ENCODE results near the gene PLB1.

Gene PLB1

DNA sequence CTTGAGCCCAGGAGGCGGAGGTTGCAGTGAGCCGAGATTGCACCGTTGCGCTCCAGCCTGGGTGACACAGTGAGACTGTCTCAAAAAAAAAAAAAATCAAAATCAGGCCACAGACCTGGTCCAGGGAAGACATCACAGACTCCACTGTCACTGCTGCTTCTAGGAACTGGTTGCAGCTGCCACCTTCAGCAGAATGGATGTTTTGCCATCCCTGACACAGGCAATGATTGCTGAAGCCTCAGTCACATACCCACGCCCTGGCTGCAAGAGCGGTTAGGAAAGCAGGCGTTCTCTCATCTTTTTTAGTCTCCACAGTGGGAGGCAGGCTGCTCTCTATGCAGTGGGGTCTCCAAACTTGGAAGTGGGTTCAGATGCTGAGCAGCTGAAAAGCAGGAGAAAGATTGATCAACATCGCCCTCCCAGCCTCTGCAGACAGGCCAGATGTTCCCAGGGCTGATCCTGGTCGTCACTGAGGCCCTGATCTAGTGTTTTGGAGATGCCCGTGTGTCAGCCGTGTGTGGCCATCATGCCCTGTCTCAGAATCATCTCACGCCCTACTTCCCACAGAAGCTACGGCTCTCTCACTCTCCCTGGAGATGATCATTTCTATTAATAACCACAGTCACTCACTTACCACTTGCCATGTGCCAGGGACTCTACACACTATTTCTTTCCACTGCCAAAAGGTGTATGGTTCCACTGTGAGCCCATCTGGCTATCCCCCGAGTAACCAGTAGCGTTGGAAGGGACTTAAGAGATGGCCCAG lies 91.8 kb downstream of the PLB1 start:
- DNase-seq (ENCODE audit: low read depth, low spot score) = no peak

DNA sequence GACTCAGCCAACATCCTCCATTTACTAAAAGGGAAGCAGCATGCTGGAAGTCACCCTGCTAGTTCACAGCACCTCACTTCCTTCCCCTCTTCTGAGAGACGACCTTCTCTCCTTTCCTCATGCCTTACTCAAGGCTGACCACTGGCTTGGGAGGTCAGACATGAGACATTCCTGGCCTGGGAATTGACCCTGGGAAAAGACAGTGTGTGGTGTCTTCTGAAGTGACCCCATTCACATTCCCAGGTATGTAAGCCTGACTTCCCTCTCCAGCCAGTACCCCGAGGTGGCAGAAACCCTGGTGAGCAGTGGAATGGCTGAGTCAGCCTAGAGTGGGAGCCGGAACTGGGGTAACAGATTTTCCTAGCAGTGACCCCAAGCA lies 92.4 kb downstream of the PLB1 start:
- no peak for DNase-seq (ENCODE audit: low read depth, low spot score)

DNA sequence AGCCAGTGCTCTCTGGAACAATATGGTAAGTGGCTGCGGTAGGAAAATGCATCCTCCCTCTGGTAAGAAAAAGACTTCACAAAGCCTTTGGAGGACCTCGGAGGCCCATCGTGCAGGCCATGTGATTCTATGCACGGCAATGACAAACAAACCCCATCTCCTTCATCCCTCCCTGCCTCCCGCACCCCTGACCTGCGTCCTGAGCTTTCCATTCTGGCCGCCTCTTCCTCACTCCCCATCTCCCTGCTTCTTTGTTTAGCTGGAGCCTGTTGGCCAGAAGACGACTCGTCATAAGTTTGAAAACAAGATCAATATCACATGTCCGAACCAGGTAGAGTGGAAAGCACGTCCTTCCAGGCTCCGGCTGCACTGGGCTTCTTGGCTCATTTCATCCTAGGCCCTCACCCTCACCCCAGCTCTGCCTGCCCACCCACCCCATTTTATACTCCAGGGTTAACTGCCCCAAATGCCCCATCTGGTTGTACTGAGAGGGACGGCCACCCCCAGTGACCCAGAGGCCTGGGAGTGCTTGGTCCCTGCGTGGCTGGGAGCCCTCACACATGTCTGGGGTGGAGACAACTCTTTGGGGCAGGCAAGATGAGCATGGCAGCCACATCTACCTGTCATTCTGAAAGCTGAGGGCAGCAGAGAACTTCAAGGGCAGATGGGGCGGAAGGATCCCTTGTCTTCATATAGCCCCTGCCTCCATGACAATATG lies 94.0 kb downstream of the PLB1 start:
- DNase-seq (ENCODE audit: low read depth, low spot score) = no peak

DNA sequence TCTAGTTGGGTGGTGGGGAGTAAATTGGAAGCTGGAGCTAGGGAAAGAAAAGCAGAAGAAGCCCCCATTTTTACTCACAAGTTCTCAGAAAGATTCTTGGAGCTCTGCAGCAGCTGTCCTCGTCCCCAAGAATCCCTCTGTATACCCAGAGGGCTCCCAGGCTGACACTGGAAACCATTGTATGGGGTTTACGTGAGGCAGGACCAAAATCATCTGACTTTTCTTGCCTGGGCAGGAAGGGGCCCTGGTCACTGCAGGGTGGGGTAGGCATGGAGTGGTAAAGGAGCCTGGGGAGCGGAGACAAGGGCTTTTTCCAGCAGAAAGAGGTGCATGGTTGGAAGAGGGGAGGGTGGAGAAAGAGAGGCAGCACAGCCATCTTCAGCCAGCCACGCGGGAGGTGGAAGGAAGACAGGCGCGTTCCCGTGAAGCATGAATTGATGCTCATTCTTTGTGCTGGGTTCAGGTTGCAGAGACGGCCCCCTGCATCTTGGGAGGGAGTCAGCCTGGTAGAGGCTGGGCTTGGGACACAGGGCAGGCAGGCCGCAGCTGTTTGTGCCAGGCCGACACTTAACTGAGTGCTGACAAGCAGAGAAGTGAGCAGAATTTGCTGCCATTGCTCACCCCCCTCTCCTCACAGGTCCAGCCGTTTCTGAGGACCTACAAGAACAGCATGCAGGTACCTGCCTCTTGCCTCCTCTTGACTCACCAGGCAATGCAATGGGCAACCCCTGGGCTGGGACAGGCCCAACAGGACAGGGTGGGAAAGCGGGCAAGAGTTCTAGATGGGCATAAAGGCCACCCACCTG lies 94.8 kb downstream of the PLB1 start:
- no peak for DNase-seq (ENCODE audit: low read depth, low spot score)

DNA sequence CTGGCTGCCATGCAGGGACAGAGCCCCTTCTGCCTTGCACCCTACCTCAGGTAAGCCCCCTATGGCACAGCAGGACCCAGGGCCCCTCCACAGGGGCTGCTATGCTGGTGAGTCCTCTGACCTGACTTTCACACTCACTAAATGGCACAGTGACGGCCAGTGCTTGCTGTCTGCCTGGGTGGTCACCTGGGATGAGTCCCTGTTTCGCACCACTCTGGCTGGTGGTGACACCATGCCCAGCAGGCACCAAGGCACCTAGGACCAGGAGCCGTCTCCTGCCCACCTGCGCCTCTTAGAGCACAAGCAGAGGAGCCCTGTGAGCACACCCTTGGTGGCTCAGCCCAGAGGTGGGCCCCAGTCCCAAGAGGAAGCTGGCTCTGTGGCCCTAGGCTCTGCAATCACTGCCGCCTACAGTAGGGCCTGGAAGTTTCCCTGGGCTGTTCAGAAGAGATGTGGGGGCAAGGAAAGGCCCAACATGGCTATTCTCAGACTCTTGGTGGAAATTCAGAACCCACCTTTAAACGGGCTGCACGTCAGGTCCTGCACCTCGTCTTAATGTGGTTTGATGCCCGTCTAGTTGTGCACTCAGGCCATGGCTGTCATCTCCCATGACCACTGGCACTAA lies 96.0 kb downstream of the PLB1 start:
- no peak for DNase-seq (ENCODE audit: low read depth, low spot score)

DNA sequence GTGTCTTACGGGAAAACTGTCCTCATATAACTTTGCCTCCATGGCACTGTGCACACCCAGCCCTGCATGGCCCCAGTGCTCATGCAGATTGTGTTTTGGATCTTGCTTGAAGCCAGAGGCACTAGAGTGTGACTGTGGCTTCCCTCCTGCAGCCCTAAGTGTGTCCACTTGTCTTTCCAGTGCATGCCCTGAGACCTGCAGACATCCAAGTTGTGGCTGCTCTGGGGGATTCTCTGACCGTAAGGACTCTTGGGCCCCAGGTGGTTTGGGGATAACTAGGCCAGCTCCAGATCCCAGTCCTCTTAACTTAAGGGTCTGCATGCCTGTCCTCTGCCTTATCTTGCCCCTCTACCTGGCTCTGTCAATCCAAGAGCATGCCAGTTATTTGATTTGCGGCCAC lies 96.6 kb downstream of the PLB1 start:
- no peak for DNase-seq (ENCODE audit: low read depth, low spot score)

DNA sequence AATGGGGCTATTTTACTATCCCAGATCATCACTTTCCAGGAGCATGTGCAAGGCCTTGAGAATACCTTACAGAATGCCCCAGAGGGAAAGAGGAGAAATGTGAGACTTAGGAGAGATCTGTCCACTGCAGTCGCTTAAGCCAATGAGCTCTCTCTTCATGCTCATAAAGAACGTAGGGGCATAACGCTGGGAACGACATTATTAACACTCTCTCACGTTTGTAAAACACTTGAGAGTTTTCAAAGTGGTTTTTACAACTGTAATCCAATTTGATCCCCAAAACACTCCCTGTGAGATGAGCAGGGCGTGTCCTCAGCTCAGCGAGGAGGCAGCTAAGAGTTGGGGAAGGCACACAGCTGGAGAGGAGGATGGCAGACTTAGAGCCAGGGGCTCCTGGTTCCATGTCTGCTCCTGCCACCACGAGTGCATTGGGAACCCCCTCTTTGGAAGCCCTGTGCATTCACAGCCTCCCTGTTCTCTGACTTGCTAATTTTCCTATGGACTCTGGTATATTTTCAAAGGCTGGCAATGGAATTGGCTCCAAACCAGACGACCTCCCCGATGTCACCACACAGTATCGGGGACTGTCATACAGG lies 97.4 kb downstream of the PLB1 start:
- no peak for DNase-seq (ENCODE audit: low read depth, low spot score)

DNA sequence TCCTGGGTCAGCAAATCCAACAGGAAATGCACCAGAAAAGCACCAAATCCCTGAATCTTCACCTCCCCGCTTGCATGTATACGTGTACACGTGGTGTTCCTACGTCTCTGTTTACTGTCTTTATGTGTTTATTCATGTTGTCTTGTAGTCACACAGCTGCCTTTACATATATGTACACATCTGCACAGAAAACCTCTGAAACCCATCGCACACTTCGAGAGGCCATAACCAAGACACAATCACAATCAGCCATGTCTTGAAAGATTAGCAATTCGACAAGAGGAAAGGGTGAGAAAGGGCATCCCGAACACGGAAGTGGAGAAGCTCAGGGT lies 98.1 kb downstream of the PLB1 start:
- no peak for DNase-seq (ENCODE audit: low read depth, low spot score)

DNA sequence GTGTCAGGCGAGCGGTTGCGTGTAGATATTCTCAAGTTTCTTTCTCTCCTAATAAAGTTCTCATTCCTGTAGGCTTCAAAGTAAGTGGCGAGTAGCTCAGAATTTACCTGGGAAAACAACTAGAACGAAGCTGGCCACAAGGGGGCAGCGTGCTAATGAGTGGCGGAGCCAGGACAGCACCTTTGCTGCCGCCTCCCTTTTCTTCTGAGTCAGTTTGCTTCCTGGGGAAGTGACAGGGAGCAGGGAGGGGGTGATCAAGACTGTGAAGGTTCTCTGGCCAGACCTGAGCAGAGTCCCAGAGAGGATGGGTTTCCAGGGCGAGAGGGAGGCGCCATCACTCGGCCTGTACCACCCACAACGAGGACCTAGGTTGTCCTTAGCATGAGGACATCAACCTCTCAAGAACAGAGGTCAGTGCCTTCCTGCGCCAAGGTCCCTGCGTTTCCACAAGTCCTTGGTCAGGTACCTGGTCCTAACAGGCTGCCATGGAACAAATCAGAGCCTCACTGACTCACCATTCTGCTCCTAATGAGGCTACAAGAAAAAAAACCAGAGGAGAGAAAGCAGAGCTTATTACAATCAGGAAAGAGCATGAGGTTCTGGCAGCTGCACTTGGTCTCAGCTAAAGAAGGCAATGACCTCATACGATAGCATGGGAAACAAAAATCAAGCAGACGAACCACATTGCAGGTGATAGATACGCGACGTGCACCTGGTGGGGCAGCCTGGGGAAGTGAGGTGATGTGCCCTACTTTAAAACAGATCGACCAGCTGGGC lies 98.7 kb downstream of the PLB1 start:
- peak; percentile 94 for DNase-seq (ENCODE audit: low read depth, low spot score)

DNA sequence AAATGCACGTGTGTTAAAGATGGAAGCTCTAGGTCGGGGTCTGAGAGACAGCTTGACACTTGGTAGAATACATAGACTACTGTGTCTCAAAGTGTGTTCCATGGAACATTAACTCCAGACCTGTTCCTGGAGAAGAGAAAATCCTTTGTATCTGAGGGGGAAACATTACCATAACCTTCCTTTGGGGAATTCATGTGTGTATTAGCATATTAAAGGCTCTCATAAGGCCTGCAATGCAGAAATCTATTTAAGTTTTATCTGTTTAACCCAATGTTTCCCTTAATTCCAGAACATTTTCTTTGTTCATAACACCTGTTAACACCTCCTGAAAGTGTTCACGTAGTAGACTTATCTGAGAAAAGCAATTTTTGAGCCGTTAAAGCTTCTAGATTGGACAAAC lies 99.5 kb downstream of the PLB1 start:
- no peak for DNase-seq (ENCODE audit: low read depth, low spot score)

DNA sequence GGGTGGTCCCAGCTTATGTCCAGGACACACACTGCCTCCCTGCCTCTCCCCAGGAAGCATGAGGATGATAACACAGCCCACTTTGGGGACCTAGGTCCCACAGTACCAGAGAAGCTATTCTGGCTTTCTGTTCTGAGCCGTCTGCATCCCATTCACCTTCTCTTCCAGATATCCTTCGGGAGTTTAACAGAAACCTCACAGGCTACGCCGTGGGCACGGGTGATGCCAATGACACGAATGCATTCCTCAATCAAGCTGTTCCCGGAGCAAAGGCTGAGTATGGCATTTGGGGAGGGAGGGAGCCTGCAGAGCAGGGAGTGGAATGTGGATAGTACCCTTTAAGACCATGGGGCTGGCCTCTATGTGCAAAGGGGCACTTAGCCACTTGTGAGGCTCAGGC lies 102.6 kb downstream of the PLB1 start:
- DNase-seq (ENCODE audit: low read depth, low spot score) = no peak

DNA sequence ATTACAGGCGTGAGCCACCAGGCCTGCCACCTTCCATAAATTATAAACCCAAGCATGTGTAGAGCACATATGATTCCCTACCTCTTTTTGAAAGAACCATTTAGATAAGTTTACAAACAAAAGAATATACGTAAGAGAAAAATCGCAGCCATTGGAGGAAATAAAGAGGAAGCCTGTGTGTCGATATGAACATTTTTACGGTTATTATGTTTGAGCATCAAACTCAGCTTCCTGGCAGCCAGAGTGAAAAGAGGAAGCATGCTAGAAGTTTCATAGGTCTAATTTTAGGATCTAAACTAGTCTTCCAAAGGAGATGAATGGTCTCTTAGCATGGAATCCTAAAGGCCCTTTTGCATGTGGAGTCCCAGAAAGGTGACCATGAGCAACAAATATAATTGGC lies 104.3 kb downstream of the PLB1 start:
- DNase-seq (ENCODE audit: low read depth, low spot score) = no peak

DNA sequence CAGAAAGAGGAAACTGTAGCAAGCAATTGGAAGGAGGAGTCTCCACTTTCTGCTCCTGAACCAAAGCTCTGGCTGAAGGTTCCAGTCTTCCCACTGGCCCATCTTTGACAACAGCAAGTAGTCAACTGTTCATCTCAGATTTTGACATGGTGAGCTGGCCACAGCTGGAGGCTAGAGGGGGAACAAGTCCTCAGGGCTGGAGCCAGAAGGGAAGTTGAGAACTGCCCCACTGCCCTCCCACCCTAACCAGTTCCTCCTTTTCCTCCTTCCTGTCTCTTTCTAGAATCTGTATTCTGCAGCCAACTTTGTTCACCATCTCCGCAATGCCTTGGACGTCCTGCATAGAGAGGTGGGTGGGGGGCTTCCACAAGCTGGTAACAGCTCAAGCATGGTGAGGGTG lies 105.8 kb downstream of the PLB1 start:
- no peak for DNase-seq (ENCODE audit: low read depth, low spot score)

DNA sequence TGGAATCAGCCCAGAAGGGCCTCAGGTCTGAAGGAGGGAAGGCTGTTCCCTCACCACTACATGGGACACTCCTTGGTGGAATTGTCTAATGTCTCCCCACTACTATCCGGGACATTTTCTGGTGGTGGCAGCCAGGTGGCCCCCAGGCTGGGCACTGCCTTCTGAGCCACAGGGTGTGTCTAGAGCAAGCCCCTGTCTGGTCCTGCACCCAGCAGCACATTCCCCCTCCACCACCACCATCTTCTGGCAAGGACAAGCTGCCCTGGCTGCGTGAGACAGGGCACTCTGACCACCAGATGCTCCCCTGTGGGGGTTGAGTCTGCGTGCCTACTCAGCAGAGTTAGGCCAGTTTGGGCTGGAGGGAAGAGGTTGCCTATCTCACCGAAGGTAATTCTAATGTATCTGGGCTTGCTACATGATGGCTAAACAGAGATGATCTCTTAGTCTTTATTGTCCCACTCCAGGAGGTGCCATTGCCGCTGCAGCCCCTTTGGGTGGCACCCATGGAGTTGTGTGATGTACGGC lies 106.3 kb downstream of the PLB1 start:
- DNase-seq (ENCODE audit: low read depth, low spot score) = no peak

DNA sequence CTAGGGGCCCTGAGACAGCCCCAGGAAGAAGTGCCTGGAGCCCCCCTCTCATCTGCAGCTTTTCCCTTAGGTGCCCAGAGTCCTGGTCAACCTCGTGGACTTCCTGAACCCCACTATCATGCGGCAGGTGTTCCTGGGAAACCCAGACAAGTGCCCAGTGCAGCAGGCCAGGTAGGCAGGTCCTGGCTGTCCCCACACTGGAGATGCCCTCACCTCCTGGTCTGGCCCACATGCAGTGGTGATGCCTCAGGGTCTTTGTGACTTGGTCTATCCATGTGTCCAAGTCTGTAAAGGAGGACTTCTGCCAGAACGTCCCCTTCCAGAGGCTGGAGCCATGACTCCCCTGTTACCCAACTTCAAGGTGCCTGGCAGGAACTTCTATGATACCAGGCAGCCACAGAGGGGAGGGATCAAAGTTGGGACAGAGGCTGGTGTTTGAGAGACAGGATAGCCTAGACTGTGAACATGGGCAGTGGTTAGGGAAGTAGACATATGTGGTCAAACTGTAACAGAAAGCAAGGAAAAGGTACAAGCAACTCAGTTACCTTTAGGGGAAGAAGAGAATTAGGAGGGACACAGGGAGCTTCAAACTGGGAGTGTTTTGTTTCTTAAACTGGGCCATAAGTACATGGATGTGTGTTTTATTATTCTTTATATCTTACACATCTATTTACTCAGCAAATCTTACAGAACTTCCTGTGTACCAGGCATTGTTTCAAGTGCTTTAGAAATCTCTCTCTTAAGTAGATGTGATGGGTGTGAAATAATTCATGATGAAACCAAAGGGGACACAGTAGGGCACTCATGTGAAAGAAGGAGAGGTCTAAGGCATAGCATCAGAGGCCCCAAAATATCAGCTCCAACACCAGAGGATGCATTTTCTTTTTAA lies 107.1 kb downstream of the PLB1 start:
- DNase-seq (ENCODE audit: low read depth, low spot score) = no peak

DNA sequence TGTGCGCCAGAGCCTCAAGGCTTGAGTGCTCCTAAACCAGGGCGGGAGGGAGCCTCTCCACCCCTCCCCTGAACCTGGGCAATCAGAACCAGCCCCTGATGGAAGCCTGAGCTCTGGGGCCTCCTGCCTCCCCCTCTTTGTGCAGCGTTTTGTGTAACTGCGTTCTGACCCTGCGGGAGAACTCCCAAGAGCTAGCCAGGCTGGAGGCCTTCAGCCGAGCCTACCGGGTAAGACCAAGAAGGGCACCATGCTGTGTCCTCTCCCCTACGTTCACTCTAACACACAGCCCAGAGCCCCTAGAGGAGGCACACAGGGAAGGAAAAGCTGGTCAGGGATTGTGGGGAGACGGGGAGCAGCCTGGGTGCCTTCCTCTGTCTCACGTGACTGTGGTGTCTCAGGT lies 108.0 kb downstream of the PLB1 start:
- DNase-seq (ENCODE audit: low read depth, low spot score) = no peak

DNA sequence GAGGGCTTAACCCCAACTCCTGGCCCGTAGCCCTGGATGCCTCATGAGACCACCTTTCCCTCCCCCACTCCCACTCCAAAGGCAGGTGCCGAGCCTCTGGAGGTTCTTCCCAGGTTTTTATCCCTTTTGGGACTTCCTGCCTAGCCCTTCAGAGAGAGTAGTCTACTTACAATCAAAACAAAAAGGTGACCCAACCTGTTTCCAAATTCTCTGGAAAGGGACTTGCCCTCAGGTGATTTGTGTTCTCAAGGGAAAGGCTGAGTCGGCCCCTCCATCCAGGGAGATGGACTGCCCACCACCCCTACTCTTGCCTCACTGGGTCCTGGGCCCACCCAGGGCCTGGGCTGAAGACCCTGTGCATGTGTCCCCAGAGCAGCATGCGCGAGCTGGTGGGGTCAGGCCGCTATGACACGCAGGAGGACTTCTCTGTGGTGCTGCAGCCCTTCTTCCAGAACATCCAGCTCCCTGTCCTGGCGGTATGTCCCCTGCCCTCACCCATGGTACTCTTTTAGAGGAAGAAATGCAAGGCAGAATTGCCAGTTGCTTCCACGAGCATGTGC lies 108.5 kb downstream of the PLB1 start:
- DNase-seq (ENCODE audit: low read depth, low spot score) = no peak

DNA sequence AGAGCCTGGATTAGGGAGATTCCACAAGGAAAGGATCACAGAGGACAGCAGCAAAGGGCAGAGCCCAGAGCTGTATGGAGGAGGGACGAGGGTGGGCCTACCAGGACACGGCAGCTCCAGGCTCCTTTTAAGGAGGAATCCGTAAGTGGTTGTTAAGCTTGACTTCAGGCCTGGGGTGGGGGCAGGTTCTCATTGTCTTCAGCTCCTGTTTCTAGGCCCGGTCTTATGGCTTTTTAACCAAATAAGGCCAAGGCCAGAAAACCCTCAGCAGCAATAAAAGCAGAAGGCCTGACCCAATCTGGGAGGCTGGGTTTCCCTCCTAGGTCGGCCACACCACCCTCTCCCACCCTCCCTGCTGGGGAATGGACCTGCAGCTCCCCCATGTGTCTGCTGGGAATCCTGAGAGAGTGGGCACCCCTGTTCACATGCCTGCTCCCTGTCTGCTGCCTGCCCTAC lies 111.2 kb downstream of the PLB1 start:
- peak; percentile 74 for DNase-seq (ENCODE audit: low read depth, low spot score)

DNA sequence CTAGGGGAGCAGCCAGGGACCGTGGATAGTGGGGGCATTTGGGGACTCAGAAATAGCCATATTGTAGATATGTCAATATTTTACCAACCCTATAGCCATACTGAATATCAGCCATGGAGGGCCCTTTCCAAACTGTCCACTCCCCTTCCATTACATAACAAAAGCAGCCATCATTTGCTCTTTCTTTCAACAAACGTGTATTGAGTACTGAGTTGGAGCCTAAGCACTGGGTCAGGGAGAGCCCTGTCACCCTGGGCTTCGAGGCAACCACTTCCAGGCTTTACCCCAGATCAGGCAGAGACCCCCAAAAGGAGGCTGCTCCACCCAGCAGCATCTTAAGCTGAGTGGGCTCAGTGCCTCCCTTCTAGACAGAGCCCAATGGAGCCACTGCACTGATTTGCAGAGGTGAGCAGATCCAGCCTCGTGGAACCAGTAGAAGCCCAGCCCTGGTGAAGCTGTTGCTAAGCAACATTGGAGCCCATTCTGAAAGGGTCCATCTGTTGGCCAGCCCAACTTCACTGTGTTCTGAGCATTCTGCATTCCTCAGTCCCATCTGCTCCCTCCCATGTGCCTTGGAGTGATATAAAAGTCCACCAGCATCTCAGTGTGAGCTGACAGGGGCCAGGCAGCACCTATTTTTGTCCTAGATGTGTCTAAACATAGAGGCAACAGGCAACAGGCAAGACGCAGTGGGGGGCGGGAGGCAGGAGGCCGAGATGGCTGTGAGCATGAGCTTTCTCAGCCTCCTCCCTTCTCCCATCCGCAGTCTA lies 112.1 kb downstream of the PLB1 start:
- no peak for DNase-seq (ENCODE audit: low read depth, low spot score)

All from astrocyte of the hippocampus (primary cell).